ENCODE measurements around the gene PTGR3.
"Not testable (repeated sequence)": the region's sequence is repeated elsewhere in the genome, so short reads cannot be mapped to it uniquely, and the experiment has no call there.

Gene PTGR3

GRCh38 chr18:75200605-75201280 is 8.2 kb downstream of the PTGR3 start:
- DNase-seq = no peak

DNA sequence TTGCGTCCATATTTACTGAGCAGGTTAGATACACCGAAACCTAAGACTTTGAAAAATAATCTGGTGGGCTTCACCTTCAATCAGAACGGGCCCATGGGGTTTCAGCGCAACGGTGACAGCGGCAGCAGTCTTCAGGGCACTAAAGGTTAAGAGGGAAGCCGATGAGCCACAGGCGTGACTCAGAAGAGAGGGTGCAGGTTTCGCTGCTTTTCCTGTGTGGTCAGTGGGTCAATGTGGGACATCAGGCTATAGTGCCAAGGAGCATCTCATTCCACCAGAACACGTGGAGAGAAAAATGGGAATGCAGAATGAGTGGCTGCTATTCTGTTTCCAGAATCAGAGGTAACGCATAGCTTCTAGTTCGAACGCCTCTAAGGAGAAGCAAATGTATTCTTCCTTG is 8.9 kb downstream of the PTGR3 start:
- DNase-seq = no peak

DNA sequence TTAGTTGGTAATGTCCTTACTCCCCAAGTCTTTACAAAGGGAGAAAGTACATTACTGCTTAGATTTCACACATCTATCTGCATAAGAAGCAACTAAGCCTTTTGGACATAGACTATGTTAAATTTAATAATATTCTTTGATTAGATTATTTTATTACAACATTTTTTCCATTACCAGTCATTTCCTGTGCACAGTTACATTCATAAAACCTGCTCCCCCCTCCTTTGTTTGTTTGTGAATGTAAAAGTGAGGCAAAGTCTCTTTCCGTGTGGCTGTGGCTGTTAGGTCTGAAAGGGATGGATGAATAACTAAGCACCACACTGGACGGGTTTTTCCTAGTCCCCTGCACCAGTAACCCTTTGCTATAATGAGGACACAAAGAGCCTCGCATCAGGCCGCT is 9.6 kb downstream of the PTGR3 start:
- DNase-seq = no peak

GRCh38 chr18:75198036-75198435 is 10.9 kb downstream of the PTGR3 start:
- DNase-seq = no peak

GRCh38 chr18:75192899-75193298 is 16.0 kb downstream of the PTGR3 start:
- DNase-seq = no peak

GRCh38 chr18:75189696-75190095 is 19.2 kb downstream of the PTGR3 start:
- DNase-seq = no peak

DNA sequence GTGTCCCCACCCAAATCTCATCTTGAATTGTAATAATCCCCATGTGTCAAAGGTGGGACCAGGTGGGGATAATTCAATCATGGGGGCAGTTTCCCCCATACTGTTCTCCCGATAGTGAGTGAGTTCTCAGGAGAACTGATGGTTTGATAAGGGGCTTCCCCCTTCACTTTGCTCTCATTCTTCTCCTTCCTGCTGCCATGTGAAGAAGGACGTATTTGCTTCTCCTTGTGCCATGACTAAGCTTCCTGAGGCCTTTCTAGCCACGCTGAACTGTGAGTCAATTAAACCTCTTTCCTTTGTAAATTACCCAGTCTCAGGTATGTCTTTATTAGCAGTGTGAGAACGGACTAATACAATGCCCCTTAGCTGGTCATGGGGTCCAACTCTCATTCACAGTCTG is 21.2 kb downstream of the PTGR3 start:
- DNase-seq = not testable (repeated sequence)

DNA sequence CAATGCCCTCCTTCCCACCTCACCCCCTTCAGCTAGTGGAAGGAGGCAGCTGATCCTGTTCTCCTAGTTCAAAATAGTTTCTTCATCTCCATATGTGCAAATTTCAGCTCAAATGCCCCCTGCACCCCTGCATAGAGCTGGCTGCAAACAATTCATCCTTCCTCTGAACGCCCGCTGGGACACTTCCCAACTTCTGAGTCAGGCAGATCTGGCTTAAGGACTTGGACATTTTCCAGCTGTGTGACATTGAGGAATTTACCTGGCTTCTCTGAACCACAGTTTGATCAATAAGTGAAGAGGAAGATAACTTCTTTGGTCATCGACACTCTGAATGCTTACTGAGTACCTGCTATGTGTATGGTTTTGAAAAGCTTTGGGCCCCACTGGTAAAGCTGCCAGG is 23.5 kb downstream of the PTGR3 start:
- no peak for DNase-seq

DNA sequence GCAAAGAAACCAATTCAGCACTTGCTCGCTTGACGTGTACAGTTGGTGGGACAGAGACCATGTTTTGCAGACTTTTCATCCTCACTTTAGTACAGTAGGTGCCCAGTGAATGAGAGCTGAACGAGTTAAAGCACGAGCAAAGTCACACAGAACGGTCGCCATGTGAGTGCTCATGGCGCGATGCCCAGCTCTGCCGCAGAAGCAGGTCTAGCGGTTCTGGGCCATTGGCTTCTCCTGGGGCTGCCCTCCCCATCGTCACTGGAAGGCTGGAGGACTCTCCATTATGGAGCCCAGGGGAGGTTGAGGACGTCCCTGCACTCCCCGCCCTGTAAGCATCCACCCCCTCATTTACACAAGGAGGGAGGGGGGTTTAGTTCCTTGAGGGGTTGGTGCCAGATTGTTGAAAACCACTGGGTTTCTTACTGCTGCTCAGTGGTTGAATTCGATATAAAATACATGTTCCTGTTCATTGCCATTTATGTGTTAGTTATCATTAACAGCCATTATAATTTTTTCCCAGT is 24.9 kb downstream of the PTGR3 start:
- no peak for DNase-seq

DNA sequence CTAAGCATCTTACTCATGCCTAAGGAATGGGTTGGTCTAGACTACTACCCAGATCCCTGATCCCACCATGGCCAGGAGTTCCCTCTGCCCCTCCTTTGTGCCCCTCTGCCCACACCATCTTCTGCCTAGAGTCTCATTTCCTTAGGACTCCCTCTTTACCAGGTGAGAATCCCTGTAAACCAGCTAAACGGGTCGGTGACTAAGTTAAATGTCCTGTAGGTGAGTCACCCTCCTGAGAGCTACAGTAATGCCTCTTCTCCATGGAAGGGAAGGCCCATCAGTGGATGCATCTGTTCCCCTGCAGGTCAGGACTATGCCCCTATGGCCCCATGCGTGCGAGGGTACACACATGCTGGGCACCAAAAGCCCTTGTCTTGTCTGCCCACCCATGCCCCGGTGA is 25.4 kb downstream of the PTGR3 start:
- DNase-seq = no peak

DNA sequence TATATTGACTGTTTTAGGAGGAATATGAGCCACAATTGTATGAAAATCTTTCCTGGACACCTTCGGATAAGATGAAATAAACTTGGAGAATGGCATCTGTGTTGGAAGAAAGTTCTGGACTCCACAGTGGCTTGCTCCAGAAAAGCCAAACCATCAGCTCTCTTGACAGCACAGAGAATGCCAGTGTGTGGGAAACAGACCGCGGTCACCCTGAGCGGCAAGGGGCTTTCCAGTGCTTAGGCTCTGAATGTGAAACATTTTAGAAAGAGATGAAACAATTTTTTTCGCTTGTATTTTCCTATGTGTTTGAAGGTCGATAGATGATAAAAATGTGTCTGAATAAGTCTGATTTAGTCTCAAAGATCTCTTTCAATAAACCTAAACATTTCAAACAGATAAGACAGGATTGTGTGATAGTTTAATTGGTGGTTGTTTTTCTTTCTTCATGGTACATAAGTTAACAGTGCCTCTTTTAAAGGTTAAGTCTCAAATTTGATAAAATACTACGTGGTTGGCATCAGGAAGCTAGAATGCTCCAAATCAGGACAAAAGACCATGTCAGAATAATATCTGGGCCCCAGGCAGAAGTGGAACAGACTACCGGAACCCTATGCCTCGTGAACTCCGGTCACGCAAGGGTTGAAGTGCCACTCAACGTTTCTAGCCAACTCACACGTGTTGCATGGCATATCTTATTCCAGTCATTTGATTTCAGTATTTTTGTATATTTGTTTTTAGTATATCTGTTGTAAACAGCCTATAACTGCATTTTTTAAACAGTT is 28.9 kb downstream of the PTGR3 start:
- DNase-seq = no peak

DNA sequence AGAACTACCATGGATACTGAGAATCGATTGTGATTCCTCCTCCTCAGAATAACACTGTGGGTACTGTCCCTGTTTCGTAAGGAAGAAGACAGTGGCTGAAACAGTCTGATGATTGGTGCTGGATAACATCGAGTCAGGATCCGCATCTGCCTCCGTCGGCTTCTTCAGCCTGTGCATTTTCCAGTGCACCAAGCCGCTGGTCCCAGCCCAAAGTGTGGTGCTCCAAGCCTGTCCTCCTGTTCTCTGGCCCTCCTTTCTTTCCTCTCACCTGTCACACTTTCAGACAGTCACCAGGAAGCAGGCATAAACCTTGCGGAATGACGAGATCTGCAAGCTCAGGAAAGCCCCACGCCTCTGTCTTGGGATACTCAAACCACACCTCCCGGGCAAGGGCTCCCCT is 30.6 kb downstream of the PTGR3 start:
- DNase-seq = no peak

GRCh38 chr18:75176849-75177248 is 32.1 kb downstream of the PTGR3 start:
- DNase-seq = no peak

GRCh38 chr18:75173738-75174137 is 35.2 kb downstream of the PTGR3 start:
- DNase-seq = no peak

GRCh38 chr18:75173125-75173432 is 35.9 kb downstream of the PTGR3 start:
- DNase-seq = no peak

- DNase-seq = no peak
Measured at GRCh38 chr18:75172299-75173124, 36.4 kb downstream of the PTGR3 start.

DNA sequence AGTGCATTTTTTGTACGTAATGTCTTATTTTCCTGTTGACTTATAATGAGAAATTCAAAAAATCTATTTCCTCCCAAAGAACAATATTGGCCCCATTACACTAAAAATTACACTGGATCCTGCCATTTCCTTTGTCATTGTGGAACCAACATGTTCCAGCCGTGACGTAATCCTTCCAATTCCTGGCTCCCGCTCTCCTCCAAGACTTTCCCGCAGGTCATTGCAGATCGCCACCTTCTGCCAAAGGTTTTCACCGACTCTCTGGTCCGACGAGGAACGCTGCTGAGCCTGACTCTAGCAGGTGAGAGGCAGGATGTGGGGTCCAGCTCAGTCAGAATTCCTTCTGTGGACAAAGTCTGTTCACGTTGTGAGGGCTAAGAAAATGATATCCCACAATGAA is 38.0 kb downstream of the PTGR3 start:
- no peak for DNase-seq

DNA sequence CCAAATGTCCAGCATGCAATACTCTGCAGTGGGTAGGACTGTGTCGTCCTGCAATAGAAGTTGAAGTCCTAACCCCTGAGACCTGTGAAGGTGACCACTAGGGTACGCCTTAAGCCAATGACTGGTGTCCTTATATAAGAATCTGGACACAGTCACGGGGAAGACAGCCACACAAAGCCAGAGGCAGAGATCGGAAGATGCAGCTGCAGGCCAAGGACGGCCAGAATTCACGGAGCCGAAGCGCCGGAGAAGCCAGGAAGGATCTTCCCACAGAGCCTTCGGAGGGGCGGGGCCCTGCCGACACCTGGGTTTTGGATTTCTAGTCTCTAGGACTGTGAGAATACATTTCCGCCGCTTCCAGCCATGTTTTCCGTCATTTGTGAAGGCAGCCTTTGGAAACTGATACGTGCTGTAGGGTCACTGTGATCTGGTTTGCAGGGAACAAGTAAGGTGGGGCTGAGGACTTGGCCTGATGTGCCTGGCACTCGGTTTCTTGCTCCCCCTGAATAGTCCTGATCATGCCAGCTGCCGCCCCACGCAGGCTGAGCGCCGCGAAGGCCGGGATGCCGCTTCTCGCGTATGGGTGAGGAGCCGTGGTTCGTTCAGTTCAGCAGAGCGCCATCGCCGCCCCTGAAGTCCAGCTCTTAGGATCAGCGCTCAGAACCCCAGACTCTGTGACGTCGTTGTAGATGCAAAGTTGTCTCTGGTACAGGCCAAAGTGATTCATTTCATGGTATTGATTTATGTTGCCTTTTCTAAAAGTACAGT is 38.7 kb downstream of the PTGR3 start:
- DNase-seq = no peak

DNA sequence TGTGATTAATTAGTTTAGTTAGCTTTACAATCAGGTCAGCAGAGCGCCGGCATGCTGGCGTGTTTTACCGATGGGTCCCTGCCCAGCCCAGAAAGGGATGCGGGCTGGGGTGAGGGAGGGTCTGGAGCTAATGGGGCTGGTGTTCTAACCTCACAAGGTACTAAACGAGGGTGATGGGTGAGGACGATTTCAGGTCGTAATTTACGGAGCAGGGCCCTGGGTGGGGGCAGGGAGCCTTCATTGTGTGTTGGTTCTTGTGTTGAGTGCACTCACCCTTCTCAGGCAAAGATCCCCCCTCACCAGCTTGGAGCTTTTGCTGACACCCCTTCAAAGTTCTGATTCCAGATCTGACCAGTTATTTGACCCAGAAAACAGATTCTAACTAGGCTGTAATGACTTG is 39.5 kb downstream of the PTGR3 start:
- DNase-seq = no peak

DNA sequence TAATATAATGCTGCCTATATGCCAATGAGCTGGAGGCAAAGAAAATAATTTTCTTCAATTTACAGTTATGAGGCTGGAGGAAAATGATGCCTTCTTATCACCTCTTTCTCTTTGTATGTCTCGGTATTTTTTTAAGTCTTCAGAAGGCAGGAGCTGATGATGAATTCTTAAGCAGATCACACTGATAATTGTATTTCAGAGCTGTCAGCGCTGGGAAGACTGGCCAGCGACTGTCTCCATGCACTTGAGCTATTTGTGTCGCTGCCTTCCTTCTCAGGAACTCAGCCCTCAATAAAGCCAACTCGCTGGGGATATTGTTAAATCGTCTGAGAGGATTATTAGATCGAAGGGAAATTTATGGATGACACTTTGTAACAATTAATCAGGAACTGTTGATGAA is 40.3 kb downstream of the PTGR3 start:
- DNase-seq = no peak

GRCh38 chr18:75167759-75168618 is 41.0 kb downstream of the PTGR3 start:
- DNase-seq = no peak

DNA sequence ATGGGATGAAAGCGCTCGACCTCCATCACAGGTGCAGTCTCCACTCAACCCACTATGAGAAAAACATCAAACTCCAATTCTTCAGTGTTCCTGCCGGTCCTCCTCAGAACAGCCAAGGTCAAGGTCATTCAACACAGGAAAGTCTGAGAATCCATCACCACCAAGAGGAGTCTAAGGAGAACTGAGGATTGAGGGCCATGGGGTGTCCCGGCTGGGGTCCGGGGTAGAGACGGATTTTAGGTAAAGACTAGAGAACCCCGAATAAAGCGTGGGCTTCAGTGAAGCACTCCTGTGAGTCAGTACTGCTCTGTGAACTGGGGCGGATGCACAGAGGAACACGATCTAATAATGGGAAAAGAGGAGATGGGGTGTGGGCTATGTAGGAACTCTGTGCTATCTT is 41.8 kb downstream of the PTGR3 start:
- no peak for DNase-seq
